GM04503 (cell line): ENCODE data around the gene TP73.

Experiments used
- DNase-seq: peaks from one replicate; pipeline ENCODE4 v3.0.0-alpha.2; 2012; ENCODE audit warnings: low read depth

TP73 gene

GRCh38 chr1:3634059-3634800, 18.1 kb upstream of the TP73 start:
- no peak for DNase-seq

GRCh38 chr1:3636080-3636479, 16.2 kb upstream of the TP73 start:
- DNase-seq = no peak

DNA sequence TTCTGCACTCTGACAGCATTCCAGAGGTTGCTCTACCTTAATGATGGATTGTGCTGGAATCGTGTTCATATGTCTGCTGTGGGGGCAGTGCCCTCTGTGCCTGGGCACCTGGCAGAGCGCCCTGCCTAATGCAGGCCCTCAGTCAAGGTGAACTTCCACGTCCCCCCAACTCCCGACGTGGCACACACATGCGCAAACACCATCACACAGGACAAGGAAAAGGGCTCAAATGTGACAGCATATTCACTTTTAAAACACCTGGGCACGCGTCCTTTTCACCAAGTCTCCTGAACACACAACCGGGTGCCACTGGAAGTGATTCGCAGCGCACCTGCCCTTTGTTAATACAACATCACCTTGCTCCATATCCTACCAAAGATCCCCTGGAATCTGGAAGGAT, 15.8 kb upstream of the TP73 start:
- DNase-seq = no peak

DNA sequence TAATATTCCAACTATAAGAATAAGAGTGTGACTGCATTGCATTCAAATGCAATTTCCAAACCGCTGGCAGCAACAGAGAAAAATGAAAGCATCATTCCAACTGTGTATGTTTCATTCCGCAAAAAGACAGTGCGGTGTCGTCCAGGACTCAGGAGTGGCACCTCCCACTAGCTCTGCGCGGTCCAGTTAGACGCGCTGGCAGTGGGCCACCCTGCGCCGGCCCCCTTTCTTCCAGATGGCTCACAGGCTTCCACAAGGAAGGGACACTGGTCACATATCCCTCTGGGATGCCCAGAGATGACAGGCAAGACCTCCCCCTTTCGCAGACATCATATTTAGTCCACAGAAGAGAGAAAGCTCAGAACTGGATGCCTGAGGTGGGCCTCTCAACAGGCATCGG, 14.3 kb upstream of the TP73 start:
- no peak for DNase-seq

GRCh38 chr1:3638676-3639075, 13.6 kb upstream of the TP73 start:
- DNase-seq = no peak

DNA sequence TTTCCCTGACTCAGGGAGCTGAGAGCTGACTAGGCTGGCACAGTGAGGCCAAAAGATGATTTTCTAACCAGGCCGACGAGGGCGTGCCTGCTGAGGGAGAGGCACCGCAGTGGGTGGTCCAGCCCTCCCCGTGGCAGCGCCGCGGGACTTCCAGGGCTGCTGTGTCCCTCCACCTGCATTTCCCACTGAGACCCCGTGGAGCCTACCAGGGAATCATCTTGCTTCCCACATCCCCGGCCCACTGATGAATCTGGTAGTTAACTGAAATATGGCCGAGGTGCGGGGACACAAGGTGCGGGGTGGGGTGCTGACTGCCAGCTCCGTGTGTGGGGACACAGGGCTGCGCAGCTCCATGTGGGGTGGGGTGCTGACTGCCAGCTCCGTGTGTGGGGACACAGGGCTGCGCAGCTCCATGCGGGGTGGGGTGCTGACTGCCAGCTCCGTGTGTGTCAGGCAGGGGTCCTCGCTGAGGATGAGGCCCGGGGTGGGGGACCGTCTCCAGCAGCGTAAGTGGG, 12.9 kb upstream of the TP73 start:
- no peak for DNase-seq

DNA sequence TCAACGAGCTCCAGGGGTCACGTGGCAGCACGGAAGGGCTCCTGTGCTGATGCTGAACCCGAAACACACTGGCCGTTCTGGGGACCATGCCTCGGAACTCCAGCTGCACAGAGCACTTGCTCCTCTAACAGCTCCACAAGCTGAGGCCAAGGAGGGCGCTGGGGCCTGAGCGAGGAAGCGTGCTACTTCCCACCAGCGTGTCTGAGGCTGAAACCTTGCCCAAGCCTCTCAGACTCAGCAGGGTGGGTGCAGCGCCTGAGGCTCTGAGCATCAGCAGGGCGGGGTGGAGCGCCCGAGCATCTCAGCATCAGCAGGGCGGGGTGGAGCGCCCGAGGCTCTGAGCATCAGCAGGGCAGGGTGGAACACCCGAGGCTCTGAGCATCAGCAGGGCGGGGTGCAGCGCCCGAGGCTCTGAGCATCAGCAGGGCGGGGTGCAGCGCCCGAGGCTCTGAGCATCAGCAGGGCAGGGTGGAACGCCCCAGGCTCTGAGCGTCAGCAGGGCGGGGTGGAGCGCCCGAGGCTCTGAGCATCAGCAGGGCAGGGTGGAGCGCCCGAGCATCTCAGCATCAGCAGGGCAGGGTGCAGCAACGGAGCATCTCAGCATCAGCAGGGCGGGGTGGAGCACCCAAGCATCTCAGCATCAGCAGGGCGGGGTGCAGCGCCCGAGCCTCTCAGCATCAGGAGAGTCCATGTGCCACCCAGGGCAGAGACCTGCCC, 12.0 kb upstream of the TP73 start:
- DNase-seq = no peak

- no peak for DNase-seq
Observed at GRCh38 chr1:3641046-3641760, 11.1 kb upstream of the TP73 start.

- no peak for DNase-seq
Observed at GRCh38 chr1:3641816-3642215, 10.5 kb upstream of the TP73 start.

- no peak for DNase-seq
Observed at GRCh38 chr1:3642919-3643675, 9.2 kb upstream of the TP73 start.

DNA sequence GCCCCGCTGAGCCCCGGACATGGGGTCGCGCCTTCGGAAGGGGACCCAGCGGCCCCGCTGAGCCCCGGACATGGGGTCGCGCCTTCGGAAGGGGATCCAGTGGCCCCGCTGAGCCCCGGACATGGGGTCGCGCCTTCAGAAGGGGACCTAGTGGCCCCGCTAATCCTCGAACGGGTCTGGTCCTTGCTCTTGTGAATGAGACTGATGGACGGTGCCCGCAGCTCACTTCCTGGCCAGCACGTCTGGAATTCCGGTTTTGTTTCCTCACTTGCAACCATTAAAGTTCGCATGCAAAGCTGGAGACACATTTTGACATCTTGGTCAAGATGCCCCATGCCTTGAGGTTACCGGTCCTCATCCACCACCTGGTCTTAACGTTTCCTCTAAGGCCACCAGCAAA, 8.0 kb upstream of the TP73 start:
- DNase-seq = no peak

GRCh38 chr1:3645247-3645646, 7.1 kb upstream of the TP73 start:
- DNase-seq = no peak

DNA sequence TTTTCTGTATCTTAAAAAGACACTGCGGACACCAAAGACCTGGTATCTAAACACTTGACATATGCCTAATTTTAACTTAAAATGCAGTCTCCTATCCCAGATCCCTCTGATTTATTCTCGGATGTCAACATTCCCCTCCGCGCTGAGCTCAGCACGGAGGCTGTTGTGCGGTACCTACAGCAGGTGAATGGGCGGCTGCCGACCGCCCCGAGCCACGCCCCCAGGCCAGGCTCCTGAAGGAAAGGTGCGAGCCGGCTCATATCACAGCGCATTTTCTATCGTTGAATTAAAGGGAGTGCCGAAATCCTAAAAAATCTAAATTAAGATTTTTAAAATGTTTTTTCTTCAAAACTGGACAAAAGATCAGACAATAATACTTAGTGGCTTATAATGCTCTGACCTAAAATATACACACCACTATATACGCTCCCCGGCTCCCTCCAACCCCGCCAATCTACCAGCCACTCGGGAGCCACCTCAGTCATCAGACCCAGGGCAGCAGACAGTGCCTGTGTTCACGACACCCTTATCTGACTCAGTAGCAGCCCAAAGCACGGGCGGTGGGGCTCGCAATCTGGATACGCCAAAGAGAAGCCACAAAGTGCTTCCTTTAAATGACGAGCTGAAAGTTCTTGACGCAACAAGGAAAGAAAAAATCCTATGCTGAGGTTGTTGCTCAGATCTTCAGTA, 6.5 kb upstream of the TP73 start:
- DNase-seq = no peak

DNA sequence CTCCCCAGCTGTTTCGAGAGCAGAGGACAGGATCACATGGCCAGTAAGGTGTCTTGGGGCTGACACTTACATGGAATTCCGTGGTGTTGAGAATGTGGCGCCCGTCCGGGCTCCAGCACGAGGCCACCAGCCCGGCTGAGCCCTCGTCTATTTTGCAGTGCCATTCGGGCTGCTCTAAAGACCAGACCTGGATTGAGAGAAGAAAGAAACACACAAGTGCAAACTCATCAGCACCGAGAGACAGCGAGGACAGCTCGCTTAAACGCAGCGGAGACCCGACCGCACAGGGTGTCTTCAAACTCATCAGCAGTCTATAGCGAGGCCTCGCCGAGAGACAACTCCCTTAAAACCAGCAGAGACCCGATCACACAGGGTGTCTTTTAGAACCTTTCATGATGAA, 5.7 kb upstream of the TP73 start:
- no peak for DNase-seq

DNA sequence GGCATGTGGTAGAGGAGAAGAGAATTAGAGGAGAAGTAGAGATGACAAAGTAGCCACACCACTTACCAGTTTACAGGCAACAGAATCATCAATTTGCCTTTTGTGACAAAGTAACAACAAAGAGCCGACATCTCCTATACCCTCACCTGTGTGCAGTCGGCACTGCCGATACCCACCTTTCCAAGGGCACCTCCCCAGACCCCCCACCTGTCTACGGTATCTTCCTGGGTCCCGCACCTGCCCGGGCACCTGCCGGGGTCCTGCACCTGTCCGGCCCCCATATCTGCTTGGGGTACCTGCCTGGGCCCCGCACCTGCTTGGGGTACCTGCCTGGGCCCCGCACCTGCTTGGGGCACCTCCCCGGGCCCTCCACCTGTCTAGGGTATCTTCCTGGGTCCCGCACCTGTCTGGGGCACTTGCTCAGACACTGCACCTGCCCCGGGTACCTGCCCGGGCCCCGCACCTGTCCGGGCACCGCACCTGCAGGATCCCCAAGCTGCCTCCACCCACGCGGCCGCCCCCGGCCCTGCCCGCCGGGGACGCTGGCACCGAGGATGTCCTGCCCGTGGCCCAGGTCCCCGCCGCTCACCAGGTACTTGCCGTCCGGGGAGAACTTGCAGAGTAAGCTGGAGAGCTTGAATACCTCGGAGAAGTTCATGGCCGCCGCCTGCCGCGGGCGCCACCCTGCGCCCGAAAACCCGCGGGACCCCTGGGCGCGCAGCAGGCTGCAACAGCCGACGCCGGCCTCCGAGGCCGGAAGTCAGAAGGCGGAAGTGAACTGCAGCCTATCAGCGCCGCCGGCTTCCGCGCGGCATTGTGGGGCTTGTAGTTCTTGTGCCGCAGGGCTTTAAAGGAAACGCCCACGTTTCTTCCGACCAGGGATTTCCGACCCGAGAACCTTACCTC, 2.7 kb upstream of the TP73 start, which contains the start of gene WRAP73:
WRAP73 (minus strand) TSS at position 762 of the 906 bp plus-strand sequence; CDS start at position 658, 104 bp downstream.
- DNase-seq = peak; percentile 49

GRCh38 chr1:3650248-3651025, 1.9 kb upstream of the TP73 start:
- DNase-seq = no peak

GRCh38 chr1:3651026-3651929, 1.0 kb upstream of the TP73 start:
- DNase-seq = no peak

DNA sequence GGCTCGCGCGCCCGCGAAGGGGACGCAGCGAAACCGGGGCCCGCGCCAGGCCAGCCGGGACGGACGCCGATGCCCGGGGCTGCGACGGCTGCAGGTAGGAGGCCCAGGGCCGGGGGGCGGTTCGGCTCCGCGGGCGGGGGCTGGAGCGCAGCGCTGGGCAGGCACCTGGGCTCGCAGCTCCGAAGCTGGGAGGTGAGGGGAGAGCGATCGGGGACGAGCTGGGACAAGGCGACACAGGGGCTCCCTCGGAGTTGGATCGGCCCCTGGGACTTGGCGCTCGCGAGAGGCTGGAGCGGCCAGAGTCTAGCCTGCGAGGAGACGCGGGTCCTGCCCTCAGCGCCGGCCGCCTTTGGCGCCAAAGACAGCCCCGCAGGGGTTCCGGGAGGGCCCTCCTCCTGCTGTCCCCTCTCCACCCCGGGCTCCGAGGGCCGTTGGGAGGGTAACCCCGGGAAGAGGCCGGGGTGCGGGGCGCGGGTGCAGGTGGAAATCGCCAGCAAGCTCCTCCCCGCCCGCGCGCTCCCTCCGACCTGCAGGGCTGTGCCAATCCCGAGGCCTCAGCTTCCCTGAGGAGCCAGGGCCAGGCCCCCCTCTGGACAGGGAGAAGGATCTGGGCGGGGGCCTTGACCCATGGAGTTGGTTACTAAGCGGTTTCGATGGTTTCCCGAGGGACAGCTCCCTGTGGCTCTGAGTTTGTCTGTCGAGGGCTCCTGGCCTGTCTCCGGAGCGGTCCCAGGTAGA, 401 bp downstream of the TP73 start:
- no peak for DNase-seq
